Muscle layer of duodenum (tissue), 2 donors: Measurements from ENCODE around the gene KLK3.

Source experiments
- H3K27ac ChIP-seq: one replicate; pipeline ENCODE4 v1.7.0; 2013; ENCODE audit warnings: mild to moderate bottlenecking, low read length
- H3K27me3 ChIP-seq: one replicate; pipeline ENCODE4 v1.7.0; 2013; ENCODE audit warnings: low read depth, mild to moderate bottlenecking, control low read depth, low read length
- H3K36me3 ChIP-seq, 2 donors: one replicate each; pipeline ENCODE4 v1.7.0; 2013; ENCODE audit warnings: low read length in 2 of 2, control low read depth in 1 of 2, mild to moderate bottlenecking in 1 of 2; ENCODE audit not compliant: insufficient read depth in 2 of 2, control insufficient read depth in 1 of 2
- H3K4me1 ChIP-seq, 2 donors: one replicate each; pipeline ENCODE4 v1.7.0; 2013; ENCODE audit warnings: low read length in 2 of 2, mild to moderate bottlenecking in 2 of 2, control low read depth in 1 of 2, moderate library complexity in 1 of 2; ENCODE audit not compliant: insufficient read depth in 2 of 2, control insufficient read depth in 1 of 2
- H3K4me3 ChIP-seq, 2 donors: one replicate each; pipeline ENCODE4 v1.7.0; 2013; ENCODE audit warnings: low read length in 2 of 2, low read depth in 1 of 2, mild to moderate bottlenecking in 1 of 2
- H3K9me3 ChIP-seq, 2 donors: one replicate each; pipeline ENCODE4 v1.7.0; 2013; ENCODE audit warnings: low read length in 2 of 2, control low read depth in 1 of 2, mild to moderate bottlenecking in 1 of 2; ENCODE audit not compliant: control insufficient read depth in 1 of 2
- donor health status: healthy.

The KLK3 gene

GRCh38 chr19:50843205-50843604 is 11.5 kb upstream of the KLK3 start:
- H3K27ac ChIP-seq: no peak overlapping the region
- no peaks in the 10 kb centered on the region for H3K27me3 ChIP-seq
- H3K4me1 ChIP-seq: no peaks in the 10 kb centered on the region
- no peak overlapping the region for H3K4me3 ChIP-seq
- H3K36me3 ChIP-seq: no peaks in the 10 kb centered on the region
- H3K9me3 ChIP-seq: peaks cover 0 to 11% of the 10 kb centered on the region in 2 donors

GRCh38 chr19:50843701-50844221 is 11.0 kb upstream of the KLK3 start:
- no peaks in the 10 kb centered on the region for H3K36me3 ChIP-seq
- H3K27ac ChIP-seq: no peak overlapping the region
- H3K9me3 ChIP-seq: peaks cover 0 to 11% of the 10 kb centered on the region in 2 donors
- no peaks in the 10 kb centered on the region for H3K27me3 ChIP-seq
- peak overlapping the region in 1 of 2 donors; percentile 19 for H3K4me3 ChIP-seq
- no peaks in the 10 kb centered on the region for H3K4me1 ChIP-seq

- no peak overlapping the region for H3K27ac ChIP-seq
- no peaks in the 10 kb centered on the region for H3K4me1 ChIP-seq
- no peaks in the 10 kb centered on the region for H3K27me3 ChIP-seq
- H3K9me3 ChIP-seq: peaks cover 0 to 11% of the 10 kb centered on the region in 2 donors
- peak overlapping the region in 1 of 2 donors; percentile 19 for H3K4me3 ChIP-seq
- no peaks in the 10 kb centered on the region for H3K36me3 ChIP-seq
Observed at GRCh38 chr19:50844296-50844935, 10.3 kb upstream of the KLK3 start.

- Histone ChIP-seq H3K9me3 (no peaks in the 10 kb centered on the region), H3K4me3 (no peak overlapping the region), H3K4me1 (no peaks in the 10 kb centered on the region), H3K27ac (no peak overlapping the region), H3K27me3 (no peaks in the 10 kb centered on the region), H3K36me3 (no peaks in the 10 kb centered on the region)
Observed at GRCh38 chr19:50850738-50851137, 4.0 kb upstream of the KLK3 start.

GRCh38 chr19:50851620-50852019 is 3.1 kb upstream of the KLK3 start:
- Histone ChIP-seq H3K36me3 (no peaks in the 10 kb centered on the region), H3K4me1 (no peaks in the 10 kb centered on the region), H3K27me3 (no peaks in the 10 kb centered on the region), H3K4me3 (no peak overlapping the region), H3K9me3 (no peaks in the 10 kb centered on the region), H3K27ac (no peak overlapping the region)

- no peaks in the 10 kb centered on the region for H3K36me3 ChIP-seq
- H3K4me3 ChIP-seq: no peak overlapping the region
- no peak overlapping the region for H3K27ac ChIP-seq
- H3K4me1 ChIP-seq: no peaks in the 10 kb centered on the region
- peaks cover 0 to 8% of the 10 kb centered on the region in 2 donors for H3K9me3 ChIP-seq
- H3K27me3 ChIP-seq: no peaks in the 10 kb centered on the region
Observed at GRCh38 chr19:50857366-50857765, 2.7 kb downstream of the KLK3 start.

GRCh38 chr19:50858886-50859285 is 4.2 kb downstream of the KLK3 start:
- Histone ChIP-seq H3K36me3 (no peaks in the 10 kb centered on the region), H3K4me3 (no peak overlapping the region), H3K27ac (no peak overlapping the region), H3K9me3 (peaks cover 0 to 8% of the 10 kb centered on the region in 2 donors), H3K4me1 (no peaks in the 10 kb centered on the region), H3K27me3 (no peaks in the 10 kb centered on the region)

- Histone ChIP-seq H3K27me3 (no peaks in the 10 kb centered on the region), H3K27ac (no peak overlapping the region), H3K9me3 (peaks cover 0 to 8% of the 10 kb centered on the region in 2 donors), H3K36me3 (no peaks in the 10 kb centered on the region), H3K4me1 (no peaks in the 10 kb centered on the region), H3K4me3 (no peak overlapping the region)
Observed at GRCh38 chr19:50859849-50860248, 5.1 kb downstream of the KLK3 start.

GRCh38 chr19:50861010-50861409 is 6.3 kb downstream of the KLK3 start:
- Histone ChIP-seq H3K4me3 (no peak overlapping the region), H3K27me3 (no peaks in the 10 kb centered on the region), H3K4me1 (no peaks in the 10 kb centered on the region), H3K36me3 (no peaks in the 10 kb centered on the region), H3K9me3 (peaks cover 0 to 8% of the 10 kb centered on the region in 2 donors), H3K27ac (no peak overlapping the region)

- Histone ChIP-seq H3K4me3 (no peak overlapping the region), H3K27ac (no peak overlapping the region), H3K9me3 (peaks cover 0 to 8% of the 10 kb centered on the region in 2 donors), H3K27me3 (no peaks in the 10 kb centered on the region), H3K36me3 (no peaks in the 10 kb centered on the region), H3K4me1 (no peaks in the 10 kb centered on the region)
Observed at GRCh38 chr19:50861496-50862286, 7.0 kb downstream of the KLK3 start.

GRCh38 chr19:50869479-50869878 is 14.8 kb downstream of the KLK3 start:
- Histone ChIP-seq H3K27ac (no peak overlapping the region), H3K36me3 (no peaks in the 10 kb centered on the region), H3K4me3 (no peak overlapping the region), H3K9me3 (no peaks in the 10 kb centered on the region), H3K4me1 (no peaks in the 10 kb centered on the region), H3K27me3 (peaks cover 4% of the 10 kb centered on the region)
